ENCODE data around the gene PIP5KL1.

The PIP5KL1 gene

GRCh38 chr9:127923046-127923445 lies 7.5 kb downstream of the PIP5KL1 start:
- Histone ChIP-seq H3K27ac (ENCODE audit: low read length) (no peak overlapping the region), H3K9me2 (replicated peaks; ENCODE audit: insufficient read depth, low read length) (no peaks in the 10 kb centered on the region), H3K36me3 (replicated peaks; ENCODE audit: insufficient read depth, low read length) (no peaks in the 10 kb centered on the region), H3K9ac (ENCODE audit: low read length) (no peak overlapping the region), H4K20me1 (ENCODE audit: insufficient read depth, low read length) (no peaks in the 10 kb centered on the region), H2AFZ (ENCODE audit: low read length) (no peak overlapping the region), H3K4me1 (ENCODE audit: low read length) (peaks cover 25% of the 10 kb centered on the region), H3K27me3 (replicated peaks; ENCODE audit: insufficient read depth, low read length) (no peaks in the 10 kb centered on the region), H3K4me2 (ENCODE audit: low read depth, low read length) (no peak overlapping the region), H3F3A (ENCODE audit: insufficient read depth, low read length) (peaks cover 22% of the 10 kb centered on the region), H3K79me2 (ENCODE audit: low read length) (peaks cover 8% of the 10 kb centered on the region), H3K9me3 (replicated peaks; ENCODE audit: insufficient read depth, low read length) (no peaks in the 10 kb centered on the region), H3K4me3 (ENCODE audit: low read length) (no peak overlapping the region)
- TF ChIP-seq EZH2phosphoT487 (IDR thresholded peaks at IDR 0.05; ENCODE audit: low read length) (no peak), EZH2 (optimal IDR thresholded peaks at IDR 0.05; ENCODE audit: low read depth, low read length) (no peak), CTCF (IDR thresholded peaks at IDR 0.05; ENCODE audit: low read length) (no peak)
- no peak for DNase-seq

DNA sequence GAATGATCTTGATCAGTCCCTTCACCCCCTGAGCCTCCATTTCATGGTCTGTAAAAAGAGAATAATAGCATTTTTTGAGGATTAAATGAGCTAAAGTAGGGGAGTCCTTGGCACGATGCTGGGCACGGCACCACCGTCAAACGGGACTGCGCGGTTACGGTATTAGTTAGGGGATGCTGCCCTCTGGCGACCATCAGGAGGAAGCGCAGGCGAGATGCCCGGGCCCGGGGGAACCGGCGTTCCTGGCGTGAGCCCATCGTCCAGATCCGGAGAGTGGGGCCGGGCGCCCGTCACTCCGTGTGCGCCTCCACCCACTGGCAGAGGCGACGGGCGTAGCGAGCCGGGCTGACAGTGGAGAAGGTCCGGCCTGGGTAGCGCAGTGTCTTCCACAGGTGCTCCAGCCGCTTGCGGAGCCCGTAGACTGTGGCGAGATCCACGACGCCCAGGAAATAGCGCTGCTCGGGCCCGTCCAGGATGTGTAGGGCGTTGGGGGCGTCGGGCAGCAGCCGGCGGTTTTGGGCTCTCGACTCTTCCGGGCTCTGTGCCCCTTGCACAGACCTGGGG lies 8.9 kb downstream of the PIP5KL1 start:
- peak overlapping the region; percentile 27; the same call in 1 of the 2 replicates for H3K4me3 ChIP-seq (ENCODE audit: low read length)
- no peaks in the 10 kb centered on the region for H3K36me3 ChIP-seq (replicated peaks; ENCODE audit: insufficient read depth, low read length)
- H3K9ac ChIP-seq (ENCODE audit: low read length): no peak overlapping the region
- peak overlapping the region; percentile 67 for H3K4me2 ChIP-seq (ENCODE audit: low read depth, low read length)
- peak; percentile 63 for DNase-seq
- peak; percentile 88 for TF ChIP-seq CTCF (IDR thresholded peaks at IDR 0.05; ENCODE audit: low read length)
- TF ChIP-seq EZH2 (optimal IDR thresholded peaks at IDR 0.05; ENCODE audit: low read depth, low read length): no peak
- no peaks in the 10 kb centered on the region for H3K9me2 ChIP-seq (replicated peaks; ENCODE audit: insufficient read depth, low read length)
- H4K20me1 ChIP-seq (ENCODE audit: insufficient read depth, low read length): no peaks in the 10 kb centered on the region
- H3K27ac ChIP-seq (ENCODE audit: low read length): no peak overlapping the region
- no peaks in the 10 kb centered on the region for H3K27me3 ChIP-seq (replicated peaks; ENCODE audit: insufficient read depth, low read length)
- H3K4me1 ChIP-seq (ENCODE audit: low read length): peaks cover 30% of the 10 kb centered on the region
- H3K9me3 ChIP-seq (replicated peaks; ENCODE audit: insufficient read depth, low read length): no peaks in the 10 kb centered on the region
- no peak overlapping the region for H2AFZ ChIP-seq (ENCODE audit: low read length)
- peaks cover 17% of the 10 kb centered on the region; the same call in 1 of the 2 replicates for H3F3A ChIP-seq (ENCODE audit: insufficient read depth, low read length)
- H3K79me2 ChIP-seq (ENCODE audit: low read length): peaks cover 10% of the 10 kb centered on the region

GRCh38 chr9:127920794-127921193 lies 9.8 kb downstream of the PIP5KL1 start:
- Histone ChIP-seq H3K4me2 (ENCODE audit: low read depth, low read length) (no peak overlapping the region), H3K4me1 (ENCODE audit: low read length) (peaks cover 27% of the 10 kb centered on the region), H3K27me3 (replicated peaks; ENCODE audit: insufficient read depth, low read length) (no peaks in the 10 kb centered on the region), H2AFZ (ENCODE audit: low read length) (no peak overlapping the region), H3K9me2 (replicated peaks; ENCODE audit: insufficient read depth, low read length) (no peaks in the 10 kb centered on the region), H3K4me3 (ENCODE audit: low read length) (no peak overlapping the region), H3K79me2 (ENCODE audit: low read length) (peaks cover 18% of the 10 kb centered on the region), H3K9ac (ENCODE audit: low read length) (no peak overlapping the region), H4K20me1 (ENCODE audit: insufficient read depth, low read length) (no peaks in the 10 kb centered on the region), H3K36me3 (replicated peaks; ENCODE audit: insufficient read depth, low read length) (no peaks in the 10 kb centered on the region), H3K9me3 (replicated peaks; ENCODE audit: insufficient read depth, low read length) (no peaks in the 10 kb centered on the region), H3K27ac (ENCODE audit: low read length) (no peak overlapping the region), H3F3A (ENCODE audit: insufficient read depth, low read length) (peaks cover 12% of the 10 kb centered on the region; the same call in 1 of the 2 replicates)
- TF ChIP-seq EZH2 (optimal IDR thresholded peaks at IDR 0.05; ENCODE audit: low read depth, low read length) (no peak), CTCF (IDR thresholded peaks at IDR 0.05; ENCODE audit: low read length) (no peak), EZH2phosphoT487 (IDR thresholded peaks at IDR 0.05; ENCODE audit: low read length) (no peak)
- no peak for DNase-seq

All from MM.1S (cell line).